GM12891 (cell line): ENCODE data around the gene IKZF1.

Experiments used
- DNase-seq: peaks from one replicate; pipeline ENCODE4 v3.0.0; 2011; ENCODE audit warnings: low spot score; ENCODE audit not compliant: insufficient read length
- FAIRE-seq: peaks from 2 replicates; lab custom pipeline; 2011; peaks lifted over from hg19 to GRCh38; lab: Jason Lieb, UNC
- PAX5 ChIP-seq: IDR thresholded peaks from 2 replicates; pipeline ENCODE4 v1.6.1; 2011; ENCODE audit warnings: low read length, moderate library complexity, mild to moderate bottlenecking; ENCODE audit not compliant: insufficient read depth, severe bottlenecking
- POLR2A ChIP-seq: IDR thresholded peaks from 2 replicates; pipeline ENCODE4 v1.6.1; 2011; ENCODE audit warnings: low read depth, low read length, control low read depth
- POLR2AphosphoS5 ChIP-seq: IDR thresholded peaks from 2 replicates; pipeline ENCODE4 v1.6.1; 2011; ENCODE audit warnings: low read depth, low read length, control low read depth
- POU2F2 ChIP-seq: IDR thresholded peaks from 2 replicates; pipeline ENCODE4 v1.6.1; 2011; ENCODE audit warnings: low read depth, mild to moderate bottlenecking, control low read depth, low read length, moderate library complexity
- SPI1 ChIP-seq: IDR thresholded peaks from 2 replicates; pipeline ENCODE4 v1.6.1; 2011; ENCODE audit warnings: low read depth, low read length, control low read depth
- TAF1 ChIP-seq: IDR thresholded peaks from 2 replicates; pipeline ENCODE4 v1.6.1; 2011; ENCODE audit warnings: low read depth, low read length, control low read depth

IKZF1 gene

DNA sequence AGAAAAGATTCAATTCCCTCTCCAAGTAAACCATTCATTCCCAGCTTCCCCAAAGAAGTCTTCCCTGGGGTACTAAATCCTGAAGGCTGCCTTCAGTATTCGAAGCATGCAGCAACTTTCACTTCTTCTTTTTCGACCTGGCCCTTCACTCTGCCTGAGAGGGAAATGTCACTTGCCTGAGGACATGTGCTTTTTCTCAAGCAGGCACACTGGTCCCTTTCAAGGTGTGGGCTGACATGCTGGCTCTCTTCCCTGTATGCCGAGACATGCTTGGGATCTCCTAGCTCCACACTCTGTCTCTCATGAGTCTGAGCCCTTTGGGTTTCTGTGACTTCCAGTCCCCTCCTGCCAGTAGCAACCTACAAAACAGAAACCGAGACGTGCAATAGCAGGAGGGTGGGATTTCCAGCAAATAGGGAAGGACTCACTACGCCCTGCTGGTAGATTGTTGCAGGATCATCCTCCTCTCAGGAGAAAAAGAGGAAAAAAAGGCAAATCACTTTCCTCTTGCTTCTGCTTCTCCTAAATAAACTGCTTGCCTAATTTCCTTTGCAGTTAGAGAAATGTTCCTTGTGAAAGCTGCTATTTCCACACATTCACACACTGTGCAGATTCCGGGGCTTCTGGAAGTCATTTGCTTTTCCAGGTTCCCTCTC lies 112.1 kb downstream of the IKZF1 start:
- DNase-seq (no peak), FAIRE-seq (peak; percentile 97)
- no peak for TF ChIP-seq POLR2AphosphoS5
- TF ChIP-seq PAX5 = no peak
- TF ChIP-seq POU2F2 = no peak
- peak; percentile 99 for TF ChIP-seq SPI1
- no peak for TF ChIP-seq POLR2A

DNA sequence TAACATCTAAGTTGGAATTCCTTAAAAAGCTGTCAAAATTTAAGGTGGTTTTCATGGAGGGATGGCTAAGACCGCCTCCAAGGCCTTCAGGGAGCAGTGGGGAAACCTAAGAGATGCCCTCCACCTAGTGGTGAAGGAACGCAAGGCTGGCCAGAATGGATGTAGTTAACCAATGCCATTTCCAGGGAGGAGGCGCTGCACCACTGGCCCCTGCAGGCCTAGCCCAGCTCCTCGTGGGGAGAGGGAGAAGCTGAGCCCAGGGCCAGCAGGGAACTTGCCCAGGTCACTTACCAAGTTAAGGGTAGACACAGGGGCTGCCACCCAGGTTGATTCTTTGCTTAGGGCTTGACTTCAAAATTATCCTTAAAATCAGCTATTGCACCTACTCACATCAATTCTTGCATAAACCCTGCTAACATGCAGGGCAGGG lies 113.6 kb downstream of the IKZF1 start:
- DNase-seq (no peak), FAIRE-seq (peak; percentile 97)
- TF ChIP-seq PAX5 (no peak), TAF1 (no peak), POU2F2 (no peak), POLR2AphosphoS5 (no peak), SPI1 (no peak)

DNA sequence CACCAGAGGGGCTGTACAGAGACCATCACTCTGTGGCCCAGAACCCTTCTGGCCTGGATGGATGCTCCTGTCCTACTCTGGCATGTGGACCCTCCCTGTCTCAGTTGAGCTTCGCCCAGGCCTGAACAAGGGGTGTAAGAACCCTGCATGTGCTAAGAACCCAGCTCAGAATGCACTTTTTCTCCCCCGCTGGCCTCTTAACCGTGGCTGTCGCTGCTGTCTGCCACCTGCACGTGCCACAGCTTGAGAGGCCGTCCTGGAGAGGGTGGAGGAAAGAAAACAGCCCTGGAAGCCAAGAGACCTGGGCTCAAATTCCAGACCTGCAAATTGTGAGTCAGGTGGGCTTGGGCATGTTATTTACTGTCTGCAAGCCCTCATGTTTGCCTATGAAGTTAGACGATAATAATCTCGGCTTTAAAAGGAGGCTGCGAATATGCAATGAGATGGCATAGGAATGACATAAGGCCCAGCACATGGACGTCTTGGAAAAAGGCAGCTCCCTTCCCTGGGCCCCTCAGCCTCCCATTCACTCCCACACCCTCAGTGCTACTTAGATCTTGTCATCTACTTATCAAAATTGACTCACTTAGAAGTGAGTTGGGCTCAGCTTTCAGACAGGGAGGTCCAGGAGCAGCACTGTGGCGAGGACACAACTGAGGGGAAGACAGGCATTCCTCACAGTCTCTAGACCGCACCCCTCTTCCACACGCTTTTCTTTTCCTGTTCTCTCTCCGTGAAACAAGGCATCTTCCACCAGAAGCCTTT lies 114.2 kb downstream of the IKZF1 start:
- DNase-seq (no peak), FAIRE-seq (no peak)
- TF ChIP-seq POLR2A = no peak
- TF ChIP-seq SPI1 = no peak
- no peak for TF ChIP-seq POU2F2
- TF ChIP-seq POLR2AphosphoS5 = no peak
- no peak for TF ChIP-seq PAX5
- no peak for TF ChIP-seq TAF1

DNA sequence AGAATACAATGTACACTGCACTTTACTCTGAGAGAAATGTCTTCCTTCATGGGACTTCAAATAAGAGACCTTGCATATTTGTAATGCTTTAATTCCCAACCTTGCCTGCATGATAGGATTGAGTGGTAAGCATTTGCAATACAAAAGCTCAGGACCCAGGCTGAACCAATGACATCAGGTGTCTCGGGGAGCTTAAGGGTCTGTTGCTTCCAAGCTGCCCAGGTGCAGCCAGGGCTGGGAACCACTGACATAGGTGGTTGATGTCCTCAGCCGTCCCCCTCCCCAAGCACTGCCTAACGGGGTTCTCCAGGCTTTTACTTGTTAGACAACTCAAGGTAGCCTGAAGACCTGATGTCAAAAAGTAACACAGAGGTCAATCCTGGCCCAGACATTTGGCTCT lies 116.5 kb downstream of the IKZF1 start:
- DNase-seq (no peak), FAIRE-seq (no peak)
- TF ChIP-seq TAF1 (no peak), PAX5 (no peak), SPI1 (no peak), POLR2AphosphoS5 (no peak), POLR2A (no peak), POU2F2 (no peak)

DNA sequence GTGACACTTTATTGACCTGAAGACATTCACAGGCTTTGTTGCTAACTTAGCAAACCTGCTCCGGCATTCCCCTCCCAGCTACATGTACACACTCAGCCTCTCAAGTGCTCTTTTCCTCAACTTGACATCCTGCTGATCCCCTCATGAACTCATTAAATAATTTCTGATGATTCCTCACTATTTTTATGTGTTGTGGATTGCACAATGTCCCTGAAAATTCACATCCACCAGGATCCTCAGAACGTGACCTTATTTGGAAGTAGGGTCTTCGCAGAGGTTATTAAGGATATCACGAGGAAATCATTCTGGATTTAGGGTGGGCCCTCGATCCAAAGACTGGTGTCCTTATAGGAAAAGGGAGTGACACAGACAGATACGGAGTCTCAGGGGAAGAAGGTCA lies 118.3 kb downstream of the IKZF1 start:
- TF ChIP-seq SPI1 = no peak
- TF ChIP-seq TAF1 = no peak
- no peak for TF ChIP-seq POLR2AphosphoS5
- no peak for TF ChIP-seq POU2F2
- FAIRE-seq (no peak), DNase-seq (no peak)

DNA sequence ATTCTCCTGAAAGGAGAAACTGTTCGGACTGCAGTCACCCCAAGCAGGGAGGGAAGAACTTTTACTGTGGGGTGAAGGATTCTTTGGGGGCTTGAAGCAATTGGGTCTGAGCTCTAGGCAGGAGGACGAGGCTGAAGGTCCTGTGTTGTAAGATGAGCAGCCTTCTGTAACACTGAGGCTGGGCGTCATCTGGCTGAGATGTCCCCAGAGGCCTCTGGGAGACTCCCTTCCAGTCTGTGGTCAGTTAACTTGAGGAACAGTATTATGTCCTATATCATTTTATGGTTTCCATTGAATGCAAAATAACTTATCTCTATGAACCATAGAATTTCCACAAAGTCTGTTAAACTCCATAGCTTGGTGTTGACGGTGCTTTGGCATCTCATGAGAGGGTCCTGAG lies 119.3 kb downstream of the IKZF1 start:
- no peak for FAIRE-seq
- TF ChIP-seq TAF1 (no peak), POU2F2 (no peak), POLR2AphosphoS5 (no peak), POLR2A (no peak), SPI1 (no peak), PAX5 (no peak)
- no peak for DNase-seq

DNA sequence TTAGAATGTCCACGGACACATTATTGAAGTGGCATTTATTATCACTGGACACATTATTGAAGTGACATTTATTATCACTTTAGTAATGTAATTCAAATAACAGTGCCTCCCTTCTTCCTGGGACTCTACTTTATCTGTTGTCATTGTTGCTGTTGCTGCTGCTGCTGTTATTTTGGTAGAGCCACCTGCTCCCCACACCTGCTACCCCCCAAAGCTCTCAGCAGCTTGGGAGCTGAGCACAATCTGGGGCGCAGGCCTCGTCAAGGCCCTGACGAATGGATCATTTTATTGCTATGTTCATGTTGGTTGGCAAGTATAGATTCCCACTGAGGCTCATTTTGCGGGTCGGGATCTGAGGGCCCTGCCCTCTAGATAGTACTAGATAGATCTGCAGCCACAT lies 120.8 kb downstream of the IKZF1 start:
- no peak for DNase-seq
- FAIRE-seq = no peak
- TF ChIP-seq POU2F2 (no peak), TAF1 (no peak), SPI1 (no peak), POLR2A (no peak), POLR2AphosphoS5 (no peak), PAX5 (no peak)

DNA sequence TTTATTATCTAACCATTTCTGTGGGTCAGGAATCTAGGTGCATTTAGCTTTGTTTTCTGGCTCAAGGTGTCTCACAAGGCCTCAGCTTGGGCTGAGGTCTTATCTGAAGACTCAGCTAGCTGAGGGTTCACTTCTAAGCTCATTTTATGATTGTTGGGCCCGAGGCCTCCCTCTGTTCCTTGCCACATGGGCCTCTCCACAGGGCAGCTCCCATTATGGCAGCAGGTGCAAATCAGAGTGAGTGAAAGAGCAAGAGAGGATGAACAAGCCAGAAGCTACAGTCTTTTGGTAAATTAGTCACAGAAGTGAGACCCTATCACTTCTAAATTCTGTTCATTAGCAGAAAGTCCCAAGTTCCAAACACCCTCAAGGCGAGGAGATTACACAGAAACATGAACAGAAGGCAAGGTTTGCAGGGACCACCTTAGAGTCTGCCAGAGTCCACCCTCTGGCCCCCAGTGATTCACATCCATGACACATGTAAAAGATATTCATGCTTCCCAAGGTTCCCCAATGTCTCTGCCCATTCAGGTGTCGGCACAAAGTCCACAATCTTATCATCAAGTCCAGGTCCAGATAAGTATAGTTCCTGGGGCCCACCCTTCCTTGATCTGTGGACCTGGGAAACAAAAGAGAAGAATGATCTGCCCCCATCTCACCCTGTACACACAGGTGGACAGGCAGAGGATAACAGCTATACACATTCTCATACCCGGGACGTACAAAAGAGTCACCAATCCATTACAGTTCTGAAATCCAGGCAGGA lies 121.9 kb downstream of the IKZF1 start:
- TF ChIP-seq PAX5 = no peak
- no peak for TF ChIP-seq POLR2A
- TF ChIP-seq SPI1 = no peak
- TF ChIP-seq POLR2AphosphoS5 = no peak
- TF ChIP-seq TAF1 = no peak
- no peak for TF ChIP-seq POU2F2
- FAIRE-seq (no peak), DNase-seq (no peak)

DNA sequence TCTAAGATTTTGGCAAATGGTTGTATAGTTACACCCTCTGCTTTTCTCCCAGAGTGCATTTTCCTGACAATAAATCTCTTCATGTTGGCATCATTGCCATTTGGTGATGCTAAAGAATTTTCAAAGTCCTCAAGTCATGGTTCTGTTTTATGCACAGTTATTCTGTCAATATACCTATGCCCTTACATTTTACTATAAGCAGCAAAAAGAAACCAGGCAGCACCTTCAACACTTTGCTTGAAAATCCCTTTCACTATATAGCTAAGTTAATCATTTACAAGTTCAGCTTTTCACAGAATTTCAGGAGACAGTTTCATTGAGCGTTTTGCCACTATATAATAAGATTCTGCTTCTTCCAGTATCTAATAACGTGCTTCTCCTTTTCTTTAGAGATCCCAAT lies 123.0 kb downstream of the IKZF1 start:
- TF ChIP-seq TAF1 (no peak), POLR2A (no peak), POU2F2 (no peak), POLR2AphosphoS5 (no peak), PAX5 (no peak), SPI1 (no peak)
- FAIRE-seq = no peak
- DNase-seq = no peak

DNA sequence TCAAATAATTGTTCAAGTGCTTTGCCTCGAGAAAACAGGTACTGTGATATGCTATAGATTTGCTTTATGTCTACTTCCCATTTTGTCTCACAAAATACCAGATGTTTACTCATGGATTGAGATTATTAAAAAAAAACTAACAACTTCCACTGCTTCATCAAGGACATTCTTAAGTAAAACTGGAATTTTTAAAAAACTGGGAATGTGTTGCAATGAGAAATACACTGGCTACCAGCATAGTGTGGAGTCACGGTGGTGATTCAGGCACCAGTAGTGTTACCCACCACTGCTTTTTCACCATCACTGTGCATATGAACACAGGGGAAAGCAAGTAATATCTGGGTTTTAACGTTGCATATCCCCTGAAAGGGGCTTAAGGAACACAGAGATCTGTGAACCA lies 124.4 kb downstream of the IKZF1 start:
- no peak for TF ChIP-seq SPI1
- no peak for TF ChIP-seq POLR2A
- TF ChIP-seq POLR2AphosphoS5 = no peak
- TF ChIP-seq POU2F2 = no peak
- TF ChIP-seq TAF1 = no peak
- TF ChIP-seq PAX5 = no peak
- FAIRE-seq (no peak), DNase-seq (no peak)
